HepG2 (cell line): ENCODE data around the gene VTN. TPM values are rescaled to one million over a fixed set of nuclear protein-coding genes. Genes with fewer than 3 reads are reported as not detected.

Experiments
- KDM2A ChIP-seq: sonication (generic); formaldehyde crosslinking; IDR thresholded peaks from 2 replicates; pipeline ENCODE4 v1.4.0; 2020; ENCODE audit warnings: low read depth, missing genetic modification reagents, borderline replicate concordance
- MIXL1 ChIP-seq: IDR thresholded peaks from 2 replicates; pipeline ENCODE4 v1.6.1; 2016
- ZHX2 ChIP-seq, 2 experiments: sonication (generic) in 1 of 2; formaldehyde crosslinking in 1 of 2; IDR thresholded peaks; 2 replicates each; pipeline versions ENCODE4 v1.6.1 to v1.9.0; 2014 to 2022; ENCODE audit warnings: antibody characterized with exemption in 1 of 2, borderline replicate concordance in 1 of 2, inconsistent platforms in 1 of 2, low read depth in 1 of 2, missing genetic modification reagents in 1 of 2
- ZNF567 ChIP-seq: sonication (generic); formaldehyde crosslinking; IDR thresholded peaks from 2 replicates; pipeline ENCODE4 v1.8.1; 2023; ENCODE audit warnings: mild to moderate bottlenecking, missing genetic modification reagents, borderline replicate concordance
- ZNF605 ChIP-seq: sonication (generic); formaldehyde crosslinking; IDR thresholded peaks from 2 replicates; pipeline ENCODE4 v1.8.0; 2022; ENCODE audit warnings: mild to moderate bottlenecking, missing genetic modification reagents
- ZSCAN29 ChIP-seq: sonication (generic); formaldehyde crosslinking; conservative IDR thresholded peaks from 2 replicates; pipeline ENCODE4 v1.4.0; 2020; ENCODE audit warnings: mild to moderate bottlenecking, missing genetic modification reagents
- polyA plus RNA-seq, 8 experiments: library from polyadenylated mRNA; depleted of rRNA in 3 of 8; stranded (reverse) in 7 of 8; unstranded in 1 of 8; fragments of >200 nt; fragmentation: Illumina TruSeq in 4 of 8; extraction: Trizol in 4 of 8; gene quantifications; 2 replicates each; pipeline versions ENCODE4 v1.2.1 to v1.2.3, GENCODE V29; 2011 to 2016; ENCODE audit warnings: low read depth in 4 of 8, missing spikeins in 1 of 8, mixed read lengths in 1 of 8; ENCODE audit not compliant: insufficient read depth in 1 of 8
- total RNA-seq, 5 experiments: library from RNA; depleted of rRNA; stranded (reverse); fragments of >200 nt; fragmentation: Illumina TruSeq; extraction: Trizol; gene quantifications; 2 replicates each; pipeline ENCODE4 v1.2.3, GENCODE V29; 2016; ENCODE audit warnings: low read depth in 1 of 5
- TF ChIP-seq, protein P1 (sequence below): sonication (generic); formaldehyde crosslinking; IDR thresholded peaks from 2 replicates; pipeline ENCODE4 v1.8.0; 2022; ENCODE audit warnings: missing genetic modification reagents, mild to moderate bottlenecking, borderline replicate concordance
- TF ChIP-seq, protein P2 (sequence below), 2 experiments: fragments of 450-650 bp in 1 of 2; sonication (generic) in 1 of 2; formaldehyde crosslinking in 1 of 2; IDR thresholded peaks; 2 replicates each; pipeline versions ENCODE4 v1.6.1 to v1.8.0; 2016 to 2022; ENCODE audit warnings: antibody characterized with exemption in 1 of 2, mild to moderate bottlenecking in 1 of 2, missing genetic modification reagents in 1 of 2

VTN gene
- total and polyA plus RNA-seq, 2 of the 13 experiments (the other 11 are each of a cell fraction or from before 2014, with no cell fraction given), result 108 to 131 TPM

DNA sequence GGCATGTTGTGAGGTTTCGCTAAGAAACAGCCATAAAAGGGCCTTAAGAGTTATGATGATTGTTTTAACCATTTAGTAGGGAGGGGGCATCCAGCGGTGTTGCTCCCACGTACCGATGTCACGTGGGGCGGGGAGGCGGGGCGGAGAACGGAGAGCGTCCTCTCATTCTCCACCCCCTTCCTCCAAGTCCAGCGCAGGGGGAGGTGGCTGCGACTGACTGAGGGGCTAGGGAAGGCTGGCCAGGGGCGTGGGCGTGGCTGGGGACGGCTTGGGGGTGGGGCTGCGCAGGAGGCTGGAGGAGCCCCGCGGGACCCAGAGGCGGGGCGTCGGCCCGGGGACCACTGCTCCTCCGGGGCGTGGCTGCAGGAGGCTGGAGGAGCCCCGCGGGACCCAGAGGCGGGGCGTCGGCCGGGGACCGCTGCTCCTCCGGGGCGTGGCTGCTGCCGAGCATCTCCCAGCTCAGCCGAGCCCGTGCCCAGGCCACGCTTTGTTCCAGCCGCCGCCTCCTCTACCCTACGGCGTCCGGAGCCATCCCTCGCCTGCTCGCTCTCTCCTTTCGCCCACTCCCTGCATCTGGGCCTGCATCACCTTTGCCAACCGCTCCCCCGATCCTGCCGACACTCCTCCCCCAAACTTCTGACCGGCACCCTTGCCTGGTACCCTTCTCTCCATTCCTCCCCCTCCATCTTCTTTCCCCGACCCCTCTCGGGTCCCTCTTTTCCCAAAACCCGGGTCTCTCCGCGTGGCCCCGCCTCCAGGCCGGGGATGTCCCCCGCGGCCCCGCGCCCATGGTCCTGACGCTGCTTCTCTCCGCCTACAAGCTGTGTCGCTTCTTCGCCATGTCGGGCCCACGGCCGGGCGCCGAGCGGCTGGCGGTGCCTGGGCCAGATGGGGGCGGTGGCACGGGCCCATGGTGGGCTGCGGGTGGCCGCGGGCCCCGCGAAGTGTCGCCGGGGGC lies 1.4 kb upstream of the VTN start, which contains the start of gene SARM1 (continued):
- TF ChIP-seq KDM2A (peak; percentile 72; the same call in 1 of the 2 replicates), ZNF567 (CRISPR knock-in tag) (no peak), MIXL1 (CRISPR knock-in tag) (no peak), ZSCAN29 (CRISPR knock-in tag) (no peak), ZNF605 (CRISPR knock-in tag) (no peak), ZHX2 (IDR thresholded peaks at IDR 0.05; ENCODE audit: low read depth) (no peak), ZHX2 (CRISPR knock-in tag; IDR thresholded peaks at IDR 0.05; ENCODE audit: borderline replicate concordance) (no peak)
- TF ChIP-seq, protein P1, sequence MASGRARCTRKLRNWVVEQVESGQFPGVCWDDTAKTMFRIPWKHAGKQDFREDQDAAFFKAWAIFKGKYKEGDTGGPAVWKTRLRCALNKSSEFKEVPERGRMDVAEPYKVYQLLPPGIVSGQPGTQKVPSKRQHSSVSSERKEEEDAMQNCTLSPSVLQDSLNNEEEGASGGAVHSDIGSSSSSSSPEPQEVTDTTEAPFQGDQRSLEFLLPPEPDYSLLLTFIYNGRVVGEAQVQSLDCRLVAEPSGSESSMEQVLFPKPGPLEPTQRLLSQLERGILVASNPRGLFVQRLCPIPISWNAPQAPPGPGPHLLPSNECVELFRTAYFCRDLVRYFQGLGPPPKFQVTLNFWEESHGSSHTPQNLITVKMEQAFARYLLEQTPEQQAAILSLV (CRISPR knock-in tag), result no peak
- TF ChIP-seq, protein P2, sequence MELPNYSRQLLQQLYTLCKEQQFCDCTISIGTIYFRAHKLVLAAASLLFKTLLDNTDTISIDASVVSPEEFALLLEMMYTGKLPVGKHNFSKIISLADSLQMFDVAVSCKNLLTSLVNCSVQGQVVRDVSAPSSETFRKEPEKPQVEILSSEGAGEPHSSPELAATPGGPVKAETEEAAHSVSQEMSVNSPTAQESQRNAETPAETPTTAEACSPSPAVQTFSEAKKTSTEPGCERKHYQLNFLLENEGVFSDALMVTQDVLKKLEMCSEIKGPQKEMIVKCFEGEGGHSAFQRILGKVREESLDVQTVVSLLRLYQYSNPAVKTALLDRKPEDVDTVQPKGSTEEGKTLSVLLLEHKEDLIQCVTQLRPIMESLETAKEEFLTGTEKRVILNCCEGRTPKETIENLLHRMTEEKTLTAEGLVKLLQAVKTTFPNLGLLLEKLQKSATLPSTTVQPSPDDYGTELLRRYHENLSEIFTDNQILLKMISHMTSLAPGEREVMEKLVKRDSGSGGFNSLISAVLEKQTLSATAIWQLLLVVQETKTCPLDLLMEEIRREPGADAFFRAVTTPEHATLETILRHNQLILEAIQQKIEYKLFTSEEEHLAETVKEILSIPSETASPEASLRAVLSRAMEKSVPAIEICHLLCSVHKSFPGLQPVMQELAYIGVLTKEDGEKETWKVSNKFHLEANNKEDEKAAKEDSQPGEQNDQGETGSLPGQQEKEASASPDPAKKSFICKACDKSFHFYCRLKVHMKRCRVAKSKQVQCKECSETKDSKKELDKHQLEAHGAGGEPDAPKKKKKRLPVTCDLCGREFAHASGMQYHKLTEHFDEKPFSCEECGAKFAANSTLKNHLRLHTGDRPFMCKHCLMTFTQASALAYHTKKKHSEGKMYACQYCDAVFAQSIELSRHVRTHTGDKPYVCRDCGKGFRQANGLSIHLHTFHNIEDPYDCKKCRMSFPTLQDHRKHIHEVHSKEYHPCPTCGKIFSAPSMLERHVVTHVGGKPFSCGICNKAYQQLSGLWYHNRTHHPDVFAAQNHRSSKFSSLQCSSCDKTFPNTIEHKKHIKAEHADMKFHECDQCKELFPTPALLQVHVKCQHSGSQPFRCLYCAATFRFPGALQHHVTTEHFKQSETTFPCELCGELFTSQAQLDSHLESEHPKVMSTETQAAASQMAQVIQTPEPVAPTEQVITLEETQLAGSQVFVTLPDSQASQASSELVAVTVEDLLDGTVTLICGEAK (IDR thresholded peaks at IDR 0.05), result no peak
- TF ChIP-seq, protein P2 (CRISPR knock-in tag; IDR thresholded peaks at IDR 0.05), result no peak
